ENCODE results near the gene IGSF9. TPM values are rescaled to one million over a fixed set of nuclear protein-coding genes. Genes with fewer than 3 reads are reported as not detected.

The IGSF9 gene
- total and polyA plus RNA-seq, 2 donors = 1.7 to 4.1 TPM

DNA sequence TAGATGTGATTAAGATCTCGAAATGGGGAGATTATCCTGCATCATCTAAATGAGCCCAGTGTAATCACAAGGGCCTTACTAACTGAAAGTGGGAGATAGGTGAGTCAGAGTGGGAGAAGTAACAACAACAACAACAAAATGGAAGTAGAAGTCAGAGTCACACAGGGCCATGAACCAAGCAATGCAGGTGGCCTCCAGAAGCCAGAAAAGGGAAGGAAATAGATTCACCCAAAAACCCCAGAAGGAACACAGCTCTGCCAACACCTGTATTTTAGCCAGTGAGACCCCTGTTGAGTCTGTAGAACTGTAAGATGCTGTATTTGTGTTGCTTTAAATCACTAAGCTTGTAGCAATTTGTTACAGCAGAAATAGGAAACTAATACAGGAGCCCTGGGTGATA lies 24.2 kb downstream of the IGSF9 start:
- peak in 2 of 9 donors; percentile 52 to 78 for DNase-seq (ENCODE audit: low read depth in 6 of 9, low spot score in 9 of 9)
- H3K9me3 ChIP-seq (ENCODE audit: control insufficient read depth in 2 of 2, insufficient read depth in 1 of 2, low read length in 1 of 2) = no peaks in the 10 kb centered on the region
- H3K27ac ChIP-seq (ENCODE audit: low read depth in 1 of 2, low read length in 1 of 2) = peak overlapping the region; percentile 95
- peak overlapping the region; percentile 61 to 89 for H3K4me3 ChIP-seq (ENCODE audit: low read length in 2 of 2)
- H3K36me3 ChIP-seq (ENCODE audit: control insufficient read depth in 2 of 2, insufficient read depth in 2 of 2, low read length in 1 of 2) = peaks cover 36 to 44% of the 10 kb centered on the region in 2 donors
- H3K27me3 ChIP-seq (ENCODE audit: control insufficient read depth in 2 of 2, insufficient read depth in 1 of 2, low read length in 1 of 2) = no peaks in the 10 kb centered on the region
- peaks cover 39 to 89% of the 10 kb centered on the region in 2 donors for H3K4me1 ChIP-seq (ENCODE audit: control insufficient read depth in 2 of 2, insufficient read depth in 2 of 2, low read length in 2 of 2)
- WGBS = 28% methylated on average over 1 of the region's 1 CpG

- Histone ChIP-seq H3K4me3 (ENCODE audit: low read length in 2 of 2) (no peak overlapping the region), H3K27ac (ENCODE audit: low read depth in 1 of 2, low read length in 1 of 2) (peak overlapping the region in 1 of 2 donors; percentile 95), H3K27me3 (ENCODE audit: control insufficient read depth in 2 of 2, insufficient read depth in 1 of 2, low read length in 1 of 2) (no peaks in the 10 kb centered on the region), H3K4me1 (ENCODE audit: control insufficient read depth in 2 of 2, insufficient read depth in 2 of 2, low read length in 2 of 2) (peaks cover 39 to 84% of the 10 kb centered on the region in 2 donors), H3K36me3 (ENCODE audit: control insufficient read depth in 2 of 2, insufficient read depth in 2 of 2, low read length in 1 of 2) (peaks cover 42 to 49% of the 10 kb centered on the region in 2 donors), H3K9me3 (ENCODE audit: control insufficient read depth in 2 of 2, insufficient read depth in 1 of 2, low read length in 1 of 2) (no peaks in the 10 kb centered on the region)
- whole genome bisulfite sequencing = 86% methylated on average over 1 of the region's 1 CpG
- no peak for DNase-seq (ENCODE audit: low read depth in 6 of 9, low spot score in 9 of 9)
Observed at GRCh38 chr1:159920651-159921050, 24.8 kb downstream of the IGSF9 start.

DNA sequence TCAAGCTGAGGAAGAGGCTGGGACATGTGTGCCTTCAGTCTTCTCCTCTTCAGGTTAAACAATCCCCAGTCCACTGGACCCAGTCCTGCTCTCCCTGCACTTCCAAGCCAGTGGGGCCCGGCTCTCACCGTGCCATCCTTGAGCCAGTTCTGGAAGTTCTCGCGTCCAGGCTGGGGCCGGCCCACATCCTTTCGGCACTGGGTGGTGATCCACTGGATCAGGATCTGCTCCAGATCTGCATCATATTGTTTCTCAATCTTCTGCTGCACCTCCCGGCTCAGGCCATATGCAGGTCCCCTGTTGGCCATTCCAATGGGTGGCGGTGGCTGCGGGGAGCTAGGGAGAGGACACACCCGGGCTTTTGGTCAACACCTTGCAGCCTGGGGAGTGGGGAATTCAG lies 25.2 kb downstream of the IGSF9 start:
- Histone ChIP-seq H3K4me1 (ENCODE audit: control insufficient read depth in 2 of 2, insufficient read depth in 2 of 2, low read length in 2 of 2) (peaks cover 39 to 82% of the 10 kb centered on the region in 2 donors), H3K36me3 (ENCODE audit: control insufficient read depth in 2 of 2, insufficient read depth in 2 of 2, low read length in 1 of 2) (peaks cover 42 to 53% of the 10 kb centered on the region in 2 donors), H3K27me3 (ENCODE audit: control insufficient read depth in 2 of 2, insufficient read depth in 1 of 2, low read length in 1 of 2) (no peaks in the 10 kb centered on the region), H3K9me3 (ENCODE audit: control insufficient read depth in 2 of 2, insufficient read depth in 1 of 2, low read length in 1 of 2) (no peaks in the 10 kb centered on the region), H3K27ac (ENCODE audit: low read depth in 1 of 2, low read length in 1 of 2) (peak overlapping the region in 1 of 2 donors; percentile 1), H3K4me3 (ENCODE audit: low read length in 2 of 2) (no peak overlapping the region)
- 98% methylated on average over 10 of the region's 10 CpGs for WGBS
- DNase-seq (ENCODE audit: low read depth in 6 of 9, low spot score in 9 of 9) = no peak

DNA sequence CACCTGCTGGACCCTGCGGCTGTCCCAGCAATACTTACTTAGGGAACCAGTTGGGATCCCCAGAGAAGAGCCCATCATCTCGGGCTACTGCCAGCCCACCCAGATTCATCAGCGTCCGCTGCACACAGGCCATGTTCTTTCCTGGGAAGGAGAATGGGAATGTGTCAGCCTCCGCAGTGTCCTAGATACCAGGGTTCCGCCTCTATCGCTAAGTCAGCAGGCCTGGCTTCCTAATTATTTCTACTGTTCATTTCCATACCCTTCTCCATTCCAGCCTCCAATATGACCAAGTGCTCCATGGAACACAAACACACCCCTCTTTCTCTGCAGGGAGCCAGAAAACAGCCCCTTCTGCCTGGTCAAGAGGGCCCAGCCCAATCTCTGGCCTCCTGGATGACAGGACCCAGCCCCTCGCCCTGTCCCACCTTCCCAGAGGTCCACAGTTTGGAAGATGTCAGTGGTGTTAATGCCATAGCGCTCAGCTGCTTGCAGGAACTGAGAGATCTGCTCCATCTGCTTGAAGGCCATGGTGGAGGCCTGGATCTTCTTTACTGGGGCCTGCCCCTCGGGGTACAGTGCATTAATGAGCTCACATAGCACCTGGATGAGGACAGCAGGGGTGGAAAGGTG lies 26.1 kb downstream of the IGSF9 start:
- WGBS = 97% methylated on average over 10 of the region's 10 CpGs
- Histone ChIP-seq H3K4me1 (ENCODE audit: control insufficient read depth in 2 of 2, insufficient read depth in 2 of 2, low read length in 2 of 2) (peaks cover 39 to 79% of the 10 kb centered on the region in 2 donors), H3K9me3 (ENCODE audit: control insufficient read depth in 2 of 2, insufficient read depth in 1 of 2, low read length in 1 of 2) (no peaks in the 10 kb centered on the region), H3K4me3 (ENCODE audit: low read length in 2 of 2) (no peak overlapping the region), H3K27me3 (ENCODE audit: control insufficient read depth in 2 of 2, insufficient read depth in 1 of 2, low read length in 1 of 2) (no peaks in the 10 kb centered on the region), H3K27ac (ENCODE audit: low read depth in 1 of 2, low read length in 1 of 2) (no peak overlapping the region), H3K36me3 (ENCODE audit: control insufficient read depth in 2 of 2, insufficient read depth in 2 of 2, low read length in 1 of 2) (peaks cover 42 to 53% of the 10 kb centered on the region in 2 donors)
- no peak for DNase-seq (ENCODE audit: low read depth in 6 of 9, low spot score in 9 of 9)

DNA sequence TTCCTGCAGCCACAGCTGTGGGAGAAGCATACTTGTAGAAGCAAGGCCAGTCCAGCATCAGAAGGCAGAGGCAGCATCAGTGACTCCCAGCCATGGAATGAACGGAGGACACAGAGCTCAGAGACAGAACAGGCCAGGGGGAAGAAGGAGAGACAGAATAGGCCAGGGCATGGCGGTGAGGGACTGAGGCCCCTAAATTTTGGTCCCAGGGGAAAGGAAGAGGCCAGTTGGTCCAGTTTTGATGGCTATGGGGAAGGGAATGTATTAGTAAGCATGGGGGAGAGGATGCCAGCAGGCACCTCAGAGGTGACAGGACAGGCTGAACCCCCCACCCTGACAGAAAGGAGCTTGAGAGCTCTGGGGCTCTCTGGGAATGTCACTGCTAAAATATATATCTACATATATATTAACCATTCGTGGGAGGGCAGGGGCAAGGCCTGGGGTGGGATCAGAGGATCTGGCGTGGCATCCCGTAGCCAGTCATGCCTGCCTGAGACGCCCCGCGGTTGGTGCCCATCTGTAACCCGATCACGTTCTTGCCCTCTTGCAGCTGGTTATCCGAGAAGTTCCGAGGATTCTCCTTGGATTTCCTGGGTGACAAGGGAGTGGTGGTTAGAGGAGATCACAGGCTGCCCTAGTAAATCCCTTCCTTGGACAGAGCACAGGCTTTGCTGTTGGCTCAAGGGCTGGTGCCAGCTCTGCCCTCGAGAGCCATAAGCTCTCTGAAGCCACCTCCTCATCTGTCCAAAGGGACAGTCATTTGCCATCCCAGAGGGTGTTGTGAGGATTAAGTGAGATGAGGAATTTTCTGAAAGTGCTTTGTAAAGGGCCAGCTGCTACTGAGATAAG lies 26.8 kb downstream of the IGSF9 start:
- Histone ChIP-seq H3K27me3 (ENCODE audit: control insufficient read depth in 2 of 2, insufficient read depth in 1 of 2, low read length in 1 of 2) (no peaks in the 10 kb centered on the region), H3K4me1 (ENCODE audit: control insufficient read depth in 2 of 2, insufficient read depth in 2 of 2, low read length in 2 of 2) (peaks cover 41 to 79% of the 10 kb centered on the region in 2 donors), H3K9me3 (ENCODE audit: control insufficient read depth in 2 of 2, insufficient read depth in 1 of 2, low read length in 1 of 2) (no peaks in the 10 kb centered on the region), H3K27ac (ENCODE audit: low read depth in 1 of 2, low read length in 1 of 2) (peak overlapping the region; percentile 18 to 47), H3K4me3 (ENCODE audit: low read length in 2 of 2) (no peak overlapping the region), H3K36me3 (ENCODE audit: control insufficient read depth in 2 of 2, insufficient read depth in 2 of 2, low read length in 1 of 2) (peaks cover 42 to 53% of the 10 kb centered on the region in 2 donors)
- no peak for DNase-seq (ENCODE audit: low read depth in 6 of 9, low spot score in 9 of 9)
- 93% methylated on average over 13 of the region's 13 CpGs for WGBS

DNA sequence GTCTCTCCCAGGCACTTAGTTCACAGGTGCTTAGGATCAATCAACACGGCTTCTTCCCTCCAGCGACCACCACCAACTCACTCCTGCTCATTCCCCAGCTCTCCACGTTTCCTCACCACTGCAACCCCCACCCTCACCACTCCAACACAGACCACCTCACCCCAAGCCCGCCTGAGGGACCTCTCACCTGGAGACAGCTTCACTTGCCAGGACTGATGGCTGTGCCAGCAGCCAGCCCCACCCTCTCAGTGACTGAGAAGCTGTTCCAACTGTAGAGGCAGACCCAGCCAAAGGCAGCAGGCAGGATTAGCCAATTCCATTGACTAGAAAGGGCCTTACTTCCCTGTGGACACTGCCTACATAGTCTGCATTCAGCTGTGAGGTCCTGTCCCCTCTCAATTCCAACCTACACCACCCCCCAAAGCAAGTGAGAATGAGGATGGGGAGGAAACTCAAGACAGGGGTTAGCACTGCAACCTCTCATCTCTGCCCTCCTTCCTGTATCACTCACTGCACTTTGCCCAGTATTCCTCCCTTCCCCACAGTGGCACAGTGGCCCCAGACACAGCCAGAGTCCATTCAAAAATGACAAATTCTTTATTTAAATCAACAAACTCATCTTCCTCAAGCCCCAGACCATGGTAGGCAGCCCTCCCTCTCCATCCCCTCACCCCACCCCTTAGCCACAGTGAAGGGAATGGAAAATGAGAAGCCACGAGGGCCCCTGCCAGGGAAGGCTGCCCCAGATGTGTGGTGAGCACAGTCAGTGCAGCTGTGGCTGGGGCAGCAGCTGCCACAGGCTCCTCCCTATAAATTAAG lies 27.7 kb downstream of the IGSF9 start:
- WGBS = 77% methylated on average over 5 of the region's 5 CpGs

GRCh38 chr1:159916242-159917051 lies 29.0 kb downstream of the IGSF9 start:
- Histone ChIP-seq H3K36me3 (ENCODE audit: control insufficient read depth in 2 of 2, insufficient read depth in 2 of 2, low read length in 1 of 2) (peaks cover 42 to 53% of the 10 kb centered on the region in 2 donors), H3K4me3 (ENCODE audit: low read length in 2 of 2) (no peak overlapping the region), H3K4me1 (ENCODE audit: control insufficient read depth in 2 of 2, insufficient read depth in 2 of 2, low read length in 2 of 2) (peaks cover 34 to 71% of the 10 kb centered on the region in 2 donors), H3K27ac (ENCODE audit: low read depth in 1 of 2, low read length in 1 of 2) (no peak overlapping the region), H3K9me3 (ENCODE audit: control insufficient read depth in 2 of 2, insufficient read depth in 1 of 2, low read length in 1 of 2) (no peaks in the 10 kb centered on the region), H3K27me3 (ENCODE audit: control insufficient read depth in 2 of 2, insufficient read depth in 1 of 2, low read length in 1 of 2) (no peaks in the 10 kb centered on the region)
- no peak for DNase-seq (ENCODE audit: low read depth in 6 of 9, low spot score in 9 of 9)
- WGBS = 95% methylated on average over 9 of the region's 9 CpGs

More for the DNA sequence above, 27.7 kb downstream of the IGSF9 start:
- peak overlapping the region in 1 of 2 donors; percentile 56 for H3K27ac ChIP-seq (ENCODE audit: low read depth in 1 of 2, low read length in 1 of 2)
- no peaks in the 10 kb centered on the region for H3K27me3 ChIP-seq (ENCODE audit: control insufficient read depth in 2 of 2, insufficient read depth in 1 of 2, low read length in 1 of 2)
- no peaks in the 10 kb centered on the region for H3K9me3 ChIP-seq (ENCODE audit: control insufficient read depth in 2 of 2, insufficient read depth in 1 of 2, low read length in 1 of 2)
- H3K4me3 ChIP-seq (ENCODE audit: low read length in 2 of 2) = no peak overlapping the region
- DNase-seq (ENCODE audit: low read depth in 6 of 9, low spot score in 9 of 9) = peak in 2 of 9 donors; percentile 19 to 36
- peaks cover 42 to 53% of the 10 kb centered on the region in 2 donors for H3K36me3 ChIP-seq (ENCODE audit: control insufficient read depth in 2 of 2, insufficient read depth in 2 of 2, low read length in 1 of 2)
- H3K4me1 ChIP-seq (ENCODE audit: control insufficient read depth in 2 of 2, insufficient read depth in 2 of 2, low read length in 2 of 2) = peaks cover 41 to 73% of the 10 kb centered on the region in 2 donors

GRCh38 chr1:159915571-159916241 lies 29.7 kb downstream of the IGSF9 start:
- peaks cover 42 to 51% of the 10 kb centered on the region in 2 donors for H3K36me3 ChIP-seq (ENCODE audit: control insufficient read depth in 2 of 2, insufficient read depth in 2 of 2, low read length in 1 of 2)
- no peaks in the 10 kb centered on the region for H3K9me3 ChIP-seq (ENCODE audit: control insufficient read depth in 2 of 2, insufficient read depth in 1 of 2, low read length in 1 of 2)
- 96% methylated on average over 5 of the region's 5 CpGs for WGBS
- H3K4me1 ChIP-seq (ENCODE audit: control insufficient read depth in 2 of 2, insufficient read depth in 2 of 2, low read length in 2 of 2) = peaks cover 34 to 71% of the 10 kb centered on the region in 2 donors
- no peak overlapping the region for H3K4me3 ChIP-seq (ENCODE audit: low read length in 2 of 2)
- no peaks in the 10 kb centered on the region for H3K27me3 ChIP-seq (ENCODE audit: control insufficient read depth in 2 of 2, insufficient read depth in 1 of 2, low read length in 1 of 2)
- DNase-seq (ENCODE audit: low read depth in 6 of 9, low spot score in 9 of 9) = no peak
- H3K27ac ChIP-seq (ENCODE audit: low read depth in 1 of 2, low read length in 1 of 2) = no peak overlapping the region
